ENCODE measurements around the gene UNC5B.

The UNC5B gene

GRCh38 chr10:71345694-71346093, 133.3 kb downstream of the UNC5B start:
- DNase-seq (ENCODE audit: low spot score): no peak
- Histone ChIP-seq H3K4me3 (no peak overlapping the region), H3K27ac (no peak overlapping the region)
- no peak for TF ChIP-seq CTCF (IDR thresholded peaks at IDR 0.05)

GRCh38 chr10:71346731-71347130, 134.4 kb downstream of the UNC5B start:
- TF ChIP-seq CTCF (IDR thresholded peaks at IDR 0.05): no peak
- Histone ChIP-seq H3K4me3 (no peak overlapping the region), H3K27ac (no peak overlapping the region)
- DNase-seq (ENCODE audit: low spot score): no peak

- H3K4me3 ChIP-seq: no peak overlapping the region
- no peak overlapping the region for H3K27ac ChIP-seq
- no peak for DNase-seq (ENCODE audit: low spot score)
- TF ChIP-seq CTCF (IDR thresholded peaks at IDR 0.05): no peak
These were observed 135.4 kb downstream of the UNC5B start for GRCh38 chr10:71347587-71348395.

GRCh38 chr10:71348850-71349249, 136.5 kb downstream of the UNC5B start:
- no peak for DNase-seq (ENCODE audit: low spot score)
- no peak overlapping the region for H3K4me3 ChIP-seq
- H3K27ac ChIP-seq: no peak overlapping the region
- no peak for TF ChIP-seq CTCF (IDR thresholded peaks at IDR 0.05)

- no peak overlapping the region for H3K4me3 ChIP-seq
- no peak for TF ChIP-seq CTCF (IDR thresholded peaks at IDR 0.05)
- no peak overlapping the region for H3K27ac ChIP-seq
- DNase-seq (ENCODE audit: low spot score): no peak
These were observed 137.0 kb downstream of the UNC5B start for GRCh38 chr10:71349406-71349805.

- no peak for TF ChIP-seq CTCF (IDR thresholded peaks at IDR 0.05)
- H3K4me3 ChIP-seq: no peak overlapping the region
- H3K27ac ChIP-seq: no peak overlapping the region
- no peak for DNase-seq (ENCODE audit: low spot score)
These were observed 138.7 kb downstream of the UNC5B start for GRCh38 chr10:71351087-71351486.

- DNase-seq (ENCODE audit: low spot score): no peak
- Histone ChIP-seq H3K27ac (no peak overlapping the region), H3K4me3 (no peak overlapping the region)
- TF ChIP-seq CTCF (IDR thresholded peaks at IDR 0.05): no peak
These were observed 139.4 kb downstream of the UNC5B start for GRCh38 chr10:71351628-71352319.
